OCI-M1 (cell line): ENCODE data around the gene HNF1B.

Experiments
- DNase-seq: peaks from one replicate; lab custom pipeline; 2025; lab: John Stamatoyannopoulos, UW

HNF1B gene

GRCh38 chr17:37744961-37745800 is at the start of gene HNF1B:
HNF1B (minus strand) TSS chr17:37745059; CDS start chr17:37744884, 175 bp downstream.
- no peak for DNase-seq

GRCh38 chr17:37792787-37793186 is 47.9 kb upstream of the HNF1B start:
- no peak for DNase-seq

GRCh38 chr17:37791447-37792399 is 46.9 kb upstream of the HNF1B start:
- DNase-seq = peak; percentile 57

- no peak for DNase-seq
These were observed 45.1 kb upstream of the HNF1B start for GRCh38 chr17:37789771-37790541.

- DNase-seq = no peak
These were observed 44.2 kb upstream of the HNF1B start for GRCh38 chr17:37789021-37789565.

- DNase-seq = no peak
These were observed 43.7 kb upstream of the HNF1B start for GRCh38 chr17:37788526-37788925.

- no peak for DNase-seq
These were observed 42.3 kb upstream of the HNF1B start for GRCh38 chr17:37787055-37787757.

- DNase-seq = no peak
These were observed 41.6 kb upstream of the HNF1B start for GRCh38 chr17:37786481-37786880.

GRCh38 chr17:37782460-37782859 is 37.6 kb upstream of the HNF1B start:
- DNase-seq = peak; percentile 51

GRCh38 chr17:37781451-37781850 is 36.6 kb upstream of the HNF1B start:
- no peak for DNase-seq

- DNase-seq = no peak
These were observed 34.7 kb upstream of the HNF1B start for GRCh38 chr17:37779554-37779953.

- DNase-seq = no peak
These were observed 29.6 kb upstream of the HNF1B start for GRCh38 chr17:37774504-37774903.

- DNase-seq = no peak
These were observed 28.1 kb upstream of the HNF1B start for GRCh38 chr17:37772982-37773381.

GRCh38 chr17:37770631-37771518 is 26.0 kb upstream of the HNF1B start:
- DNase-seq = peak; percentile 42

GRCh38 chr17:37769050-37769449 is 24.2 kb upstream of the HNF1B start:
- no peak for DNase-seq

- DNase-seq = no peak
These were observed 23.6 kb upstream of the HNF1B start for GRCh38 chr17:37768438-37768837.

- no peak for DNase-seq
These were observed 22.1 kb upstream of the HNF1B start for GRCh38 chr17:37766971-37767370.

- no peak for DNase-seq
These were observed 19.5 kb upstream of the HNF1B start for GRCh38 chr17:37764383-37764782.

GRCh38 chr17:37762666-37763065 is 17.8 kb upstream of the HNF1B start:
- no peak for DNase-seq

- no peak for DNase-seq
These were observed 17.1 kb upstream of the HNF1B start for GRCh38 chr17:37761961-37762360.
